Medulla oblongata (tissue), 1 donor: ENCODE measurements around the gene ELF5.

Experiments
- DNase-seq: peaks from one replicate; pipeline ENCODE4 v3.0.0-alpha.2; 2015; ENCODE audit errors: extremely low spot score

ELF5 gene

DNA sequence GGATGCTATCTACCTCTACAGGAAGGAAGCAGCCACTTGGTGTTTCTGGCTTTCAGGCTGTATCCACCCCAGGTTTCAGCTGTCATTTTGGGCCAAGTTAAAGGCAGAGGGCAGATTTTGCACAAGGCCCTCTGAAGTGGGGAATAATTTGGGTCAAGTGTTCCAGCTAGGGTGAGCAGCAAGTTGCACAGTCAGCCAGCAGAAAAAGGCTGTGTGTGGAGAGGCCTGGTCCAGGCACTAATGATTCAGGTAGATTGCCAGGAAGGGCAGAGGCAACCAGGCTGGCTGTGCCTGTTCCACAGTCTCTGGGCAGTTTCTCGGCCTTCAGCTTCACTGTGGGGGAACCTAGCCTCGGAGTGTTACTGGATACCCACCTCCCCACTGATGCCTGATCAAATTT lies 8.6 kb upstream of the ELF5 start:
- DNase-seq = no peak

DNA sequence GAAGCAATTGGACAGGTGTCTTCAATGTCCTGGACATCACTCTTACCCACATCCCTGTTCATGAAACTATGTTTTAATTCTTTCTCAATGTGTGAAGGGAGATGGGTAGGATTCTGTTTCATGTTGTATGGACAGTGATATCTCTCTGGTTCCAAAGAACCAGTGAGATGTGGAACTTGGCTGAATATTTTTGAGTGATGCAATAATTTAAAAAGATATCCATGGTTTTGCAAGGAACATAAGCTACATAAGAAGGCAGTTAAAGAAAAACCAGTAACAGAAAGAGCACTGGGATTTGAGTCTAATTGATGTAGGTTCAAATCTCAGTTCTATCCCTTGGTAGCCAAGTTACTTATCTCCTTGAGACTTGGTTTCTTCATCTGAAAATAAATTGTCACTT lies 7.7 kb upstream of the ELF5 start:
- DNase-seq = no peak

DNA sequence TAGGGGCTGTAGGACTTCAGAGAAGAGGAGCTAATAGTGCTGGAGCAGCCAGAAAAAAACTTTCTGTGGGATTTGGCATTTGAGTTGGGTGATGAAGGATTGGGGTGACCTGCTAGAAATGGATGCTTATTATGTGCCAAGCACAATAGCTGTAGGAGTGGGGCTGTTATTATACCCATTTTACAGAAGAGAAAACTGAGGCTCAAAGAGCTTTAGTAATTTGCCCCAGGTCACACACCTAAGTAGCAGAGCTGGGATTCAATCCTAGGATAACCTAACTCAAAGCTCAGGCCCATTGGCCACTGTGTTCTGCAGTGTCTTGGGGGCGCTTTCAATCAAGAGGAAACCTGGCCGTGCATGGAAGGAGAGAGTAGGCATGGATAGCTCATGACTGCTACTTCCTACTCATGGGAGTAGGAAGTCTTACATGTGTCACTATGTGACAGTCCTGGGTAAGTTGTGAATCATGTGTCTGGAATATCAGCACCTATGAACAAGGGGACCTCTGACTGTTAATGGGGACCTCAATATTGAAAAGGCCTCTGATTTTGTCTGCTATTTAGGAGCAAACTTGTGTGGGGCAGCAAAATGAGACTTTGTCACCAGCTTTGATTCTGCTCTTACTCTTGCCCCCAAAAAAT lies 6.1 kb upstream of the ELF5 start:
- no peak for DNase-seq

DNA sequence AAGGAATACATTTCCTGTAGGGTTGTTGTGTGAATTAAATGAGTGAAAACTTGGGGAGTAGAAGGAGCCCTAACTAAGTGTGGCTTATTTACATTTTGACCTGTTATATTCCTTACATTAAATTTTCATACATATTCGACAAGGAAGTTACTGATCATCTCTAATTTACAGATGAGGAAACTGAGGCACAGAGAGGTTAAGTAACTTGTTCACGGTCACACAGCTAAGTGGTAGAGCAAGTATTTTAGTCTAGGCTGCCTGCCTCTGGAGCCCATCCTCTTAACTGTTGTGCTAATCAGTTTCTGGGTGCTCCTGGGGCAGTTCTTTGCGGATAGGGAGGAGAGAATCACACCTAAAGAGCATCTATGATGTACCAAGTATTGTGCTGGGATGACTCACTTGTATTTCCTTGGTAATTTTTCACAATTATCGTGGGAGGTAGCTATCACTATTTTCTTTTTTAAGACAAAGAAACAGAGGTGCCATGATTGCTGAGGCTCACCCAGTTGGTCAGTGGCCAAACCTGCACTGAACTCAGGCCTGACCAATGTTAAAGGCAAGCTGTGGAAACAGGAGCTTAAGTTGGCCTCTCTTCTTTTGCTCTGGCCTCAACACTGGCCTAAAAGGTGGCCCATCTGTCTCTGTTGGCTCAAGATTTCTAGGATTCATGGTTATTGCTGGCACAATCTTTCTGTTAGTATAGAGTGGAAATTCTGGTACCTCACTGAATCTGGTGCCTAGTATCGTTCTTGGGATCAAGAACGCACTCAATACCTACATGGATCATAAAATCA lies 2.9 kb upstream of the ELF5 start:
- DNase-seq = no peak

DNA sequence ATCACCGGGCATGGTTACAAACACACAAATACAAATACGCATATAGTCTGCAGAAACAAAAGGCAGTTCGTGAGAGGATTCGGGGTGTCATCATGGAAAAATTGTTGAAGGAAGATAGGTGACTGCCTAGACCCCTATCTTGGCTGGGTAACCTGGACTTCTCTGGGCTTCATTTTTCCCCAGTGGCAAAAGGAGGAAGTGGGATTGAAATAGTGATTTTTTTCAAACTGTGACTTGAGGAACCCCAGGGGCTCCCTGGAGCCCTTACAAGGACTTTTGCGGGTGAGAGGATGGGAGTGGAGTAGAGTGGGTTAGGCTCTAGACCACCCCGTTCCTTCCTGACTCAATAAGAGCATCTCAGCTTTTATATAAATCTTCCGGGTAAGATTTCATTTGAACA lies 1.0 kb upstream of the ELF5 start:
- no peak for DNase-seq

DNA sequence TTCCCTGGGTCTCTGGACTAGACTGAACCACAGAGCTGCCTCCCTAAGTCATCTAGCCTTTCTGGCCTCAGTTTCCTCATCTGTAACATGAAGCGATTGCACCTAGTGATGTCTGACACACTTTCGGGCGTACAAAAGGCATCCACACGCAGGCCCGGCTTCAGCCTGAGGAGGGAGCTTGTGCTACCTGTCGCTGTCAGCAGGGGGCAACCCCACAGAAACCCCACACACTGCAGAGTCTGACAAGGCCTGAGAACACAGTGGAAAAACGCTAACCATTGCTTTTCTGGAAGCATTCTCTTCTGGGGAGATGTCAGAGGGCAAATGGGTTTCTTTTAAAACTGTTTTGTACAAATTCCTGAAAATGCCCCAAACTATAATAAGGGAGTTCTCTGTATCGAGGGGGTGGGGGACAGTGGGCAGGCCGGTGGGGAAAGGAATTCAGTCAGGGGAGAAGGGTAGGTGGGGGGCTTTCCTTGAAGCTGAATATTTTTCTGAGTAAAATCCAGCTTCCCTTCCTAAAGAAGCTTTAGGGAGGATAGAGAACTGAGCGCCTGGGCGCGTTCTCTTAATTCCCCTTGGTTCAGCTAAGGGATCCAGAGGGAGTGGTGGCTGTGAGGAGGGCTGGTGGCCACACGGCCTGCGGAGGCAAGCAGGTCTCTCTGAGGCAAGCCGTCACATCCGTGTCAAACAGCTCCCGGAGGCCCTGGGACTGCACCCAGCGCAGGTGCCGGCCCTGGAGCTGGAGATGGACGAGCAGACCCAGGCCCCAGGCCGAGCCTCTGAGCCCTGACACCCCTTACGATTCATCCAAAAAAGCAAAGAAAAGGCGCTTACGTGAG lies 533 bp downstream of the ELF5 start:
- DNase-seq = peak; percentile 74

DNA sequence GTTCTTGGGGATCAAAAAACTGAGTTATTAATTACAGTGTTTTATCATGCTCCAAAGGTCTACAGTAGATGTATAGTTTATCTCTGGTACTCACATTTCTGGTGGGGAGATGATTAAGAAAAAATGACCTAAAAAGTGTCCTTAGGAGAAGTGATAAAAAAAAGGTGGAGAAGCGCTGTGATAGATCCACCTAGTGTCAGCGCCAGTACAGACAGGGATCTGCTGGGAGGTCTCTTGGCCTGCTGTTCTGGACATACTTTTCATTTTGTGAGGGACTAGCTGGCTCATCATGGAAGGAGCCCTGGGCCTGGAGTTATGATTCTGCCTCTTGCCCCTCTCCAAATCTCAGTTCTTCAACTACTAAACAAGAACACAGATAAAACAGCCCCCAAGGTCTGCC lies 2.9 kb downstream of the ELF5 start:
- no peak for DNase-seq

DNA sequence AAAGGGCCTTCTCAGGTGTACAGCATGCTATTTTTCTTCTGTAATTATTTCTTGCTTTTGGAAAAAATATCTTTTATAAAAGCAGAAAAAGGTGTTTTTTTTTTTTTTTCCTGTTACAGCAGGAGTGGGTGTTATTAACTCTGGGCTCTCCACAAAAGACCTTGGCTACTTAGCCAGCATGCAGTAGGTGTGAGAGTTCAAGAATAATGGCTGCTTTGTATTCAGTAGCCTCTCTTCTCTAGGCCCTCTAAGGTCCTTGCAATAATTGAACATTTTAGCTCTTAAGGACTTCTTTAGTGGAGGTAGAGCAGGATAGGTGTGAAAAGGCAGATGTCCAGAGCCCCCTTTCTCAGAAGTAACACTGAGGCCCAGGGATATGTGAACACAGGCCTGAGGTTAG lies 3.4 kb downstream of the ELF5 start:
- no peak for DNase-seq

DNA sequence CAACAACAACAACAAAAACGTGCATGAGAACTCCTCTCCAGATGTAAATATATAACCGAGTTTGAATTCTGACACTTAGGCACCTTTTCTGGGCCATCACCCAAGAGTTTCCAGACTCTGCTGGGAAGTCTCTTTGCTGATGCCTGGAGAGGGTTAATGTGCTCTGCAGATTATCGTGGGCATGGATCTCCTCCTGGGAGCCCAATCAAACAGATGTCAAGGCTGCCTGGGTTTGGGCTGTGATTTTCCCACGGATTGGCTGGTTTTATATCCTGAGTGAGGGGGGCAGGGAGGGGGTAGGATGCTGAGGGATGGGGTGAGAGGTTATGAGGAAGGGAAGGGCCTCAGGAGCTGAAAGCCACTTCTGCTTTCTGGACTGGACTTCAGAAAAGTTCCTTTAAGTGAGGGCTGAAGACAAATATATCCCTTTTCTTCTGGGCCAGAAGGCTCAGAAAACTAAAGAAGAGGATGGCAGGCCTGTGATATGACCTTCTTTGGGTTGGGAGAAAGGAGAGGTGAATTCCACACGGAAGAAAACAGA lies 4.2 kb downstream of the ELF5 start:
- DNase-seq = peak; percentile 28

DNA sequence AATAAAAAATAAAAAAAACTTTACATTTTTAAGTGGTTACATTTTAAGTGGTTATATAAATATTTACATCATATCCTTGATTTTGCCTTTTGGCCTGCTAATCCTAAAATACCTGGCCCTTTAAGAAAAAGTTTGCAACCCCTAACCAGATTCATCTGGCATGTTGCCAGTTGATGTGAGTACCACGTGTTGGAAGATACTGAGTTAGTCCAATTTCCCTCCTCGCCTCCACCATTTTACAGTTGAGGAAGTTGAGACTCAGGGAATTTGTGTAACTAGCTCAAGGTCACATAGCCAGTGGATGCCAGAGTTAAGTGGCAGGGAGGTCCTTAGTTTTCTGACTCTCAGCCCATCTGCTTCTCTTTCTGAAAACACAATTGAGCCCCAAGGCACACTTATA lies 5.1 kb downstream of the ELF5 start:
- DNase-seq = no peak

DNA sequence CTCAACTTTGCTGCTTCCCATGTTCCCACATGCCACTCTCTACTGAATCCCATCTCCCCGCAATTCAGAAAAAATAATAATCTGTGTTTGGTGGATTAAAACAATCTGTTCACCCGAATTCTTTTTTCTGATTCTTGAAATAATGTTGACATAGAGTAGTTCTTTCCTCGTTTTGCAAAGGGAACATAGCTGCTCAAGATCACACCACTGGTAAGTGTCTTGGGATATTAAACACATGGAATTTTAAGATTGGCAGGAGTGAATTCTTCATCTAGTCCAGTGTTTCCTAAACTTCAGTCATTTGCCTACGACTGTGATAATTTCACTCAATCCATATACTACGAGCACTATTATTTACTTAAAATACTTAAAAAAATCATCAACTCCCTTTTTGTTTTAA lies 6.0 kb downstream of the ELF5 start:
- DNase-seq = no peak

DNA sequence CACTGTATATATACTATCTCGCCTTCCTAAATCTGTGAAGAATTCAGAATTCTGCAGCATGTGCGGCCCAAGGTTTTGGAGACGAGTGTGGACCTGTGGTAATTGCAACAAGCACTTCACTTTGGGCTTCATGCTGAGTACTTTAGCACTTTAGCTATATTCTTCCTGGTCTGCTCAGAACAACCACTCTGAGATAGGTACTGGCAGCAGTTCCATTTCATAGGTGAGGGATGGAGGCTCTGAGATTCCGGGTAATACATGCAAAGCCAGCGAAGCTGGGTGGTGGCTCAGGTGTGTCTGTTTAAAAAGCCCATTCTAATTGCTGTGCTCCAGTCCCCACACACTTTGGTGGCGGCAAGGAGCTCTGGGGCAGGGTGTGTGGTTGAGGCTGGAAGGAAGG lies 6.4 kb downstream of the ELF5 start:
- no peak for DNase-seq

DNA sequence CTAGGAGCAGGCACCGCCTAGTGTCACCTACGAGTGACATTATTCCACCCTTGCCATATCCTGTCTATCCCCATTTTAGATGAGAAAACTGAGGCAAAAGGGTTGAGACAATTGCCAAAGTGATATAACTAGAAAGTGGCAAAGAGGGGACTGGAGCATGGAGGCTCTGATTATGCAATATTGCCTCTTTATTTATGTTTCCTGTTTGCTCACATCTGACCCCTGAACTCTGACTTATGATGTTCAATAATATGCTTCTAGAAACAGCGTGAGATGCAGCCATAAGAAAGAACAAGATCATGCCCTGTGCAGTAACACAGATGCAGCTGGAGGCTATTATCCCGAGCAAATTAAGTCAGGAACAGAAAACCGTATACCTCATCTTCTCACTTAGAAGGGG lies 7.7 kb downstream of the ELF5 start:
- no peak for DNase-seq

DNA sequence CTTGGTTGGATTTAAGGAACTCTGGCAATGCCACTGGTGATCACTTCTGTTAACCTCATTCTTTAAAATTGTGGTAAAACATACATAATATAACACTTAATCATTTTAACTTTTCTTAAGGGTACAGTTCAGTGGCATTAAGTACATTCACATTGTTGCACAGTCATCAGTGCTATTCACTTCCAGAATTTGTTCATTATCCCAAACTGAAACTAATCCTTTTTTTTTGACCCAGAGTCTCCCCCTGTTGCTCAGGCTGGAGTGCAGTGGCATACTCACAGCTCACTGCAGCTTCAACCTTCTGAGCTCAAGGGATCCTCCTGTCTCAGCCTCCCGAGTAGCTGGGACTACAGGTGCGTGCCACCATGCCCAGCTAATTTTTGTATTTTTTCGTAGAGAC lies 10.6 kb downstream of the ELF5 start:
- no peak for DNase-seq

DNA sequence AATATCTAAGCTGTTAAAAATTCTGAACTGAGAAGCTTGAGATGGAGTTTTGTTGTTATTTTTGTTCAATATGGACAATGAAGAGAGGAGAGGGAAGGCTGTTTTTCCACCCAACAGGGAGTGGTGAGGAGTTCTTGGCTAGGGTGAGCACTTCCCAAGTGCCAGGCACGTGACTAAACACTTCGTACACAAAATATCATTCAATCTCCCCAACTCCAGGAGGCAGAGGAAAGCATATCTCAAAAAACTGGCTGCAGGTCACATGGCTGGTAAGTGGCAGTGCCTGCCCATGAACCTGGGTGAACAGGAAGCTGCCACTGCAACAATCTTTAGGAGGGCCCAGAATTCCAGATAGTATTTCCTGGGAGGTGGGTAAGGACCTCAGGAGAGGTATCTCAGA lies 11.6 kb downstream of the ELF5 start:
- no peak for DNase-seq

DNA sequence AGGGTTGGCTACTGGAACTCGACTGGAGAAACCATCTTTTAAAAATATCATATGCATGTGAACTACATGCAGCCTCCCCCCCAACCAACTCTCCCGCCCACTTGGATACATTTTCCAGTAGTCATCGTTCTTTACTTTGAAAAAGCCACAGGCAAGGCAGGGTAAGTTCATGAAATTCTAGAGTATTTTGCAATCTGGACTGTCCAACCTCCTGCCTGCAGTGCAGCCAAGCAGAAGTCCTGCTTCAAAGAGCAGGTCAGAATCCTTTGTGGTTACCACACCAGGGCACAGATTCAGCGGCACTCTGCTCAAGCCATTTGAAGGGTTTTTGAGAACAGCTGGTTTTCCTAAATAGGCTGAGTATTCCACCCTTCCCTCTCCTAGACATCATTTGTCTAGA lies 12.1 kb downstream of the ELF5 start:
- DNase-seq = peak; percentile 17

DNA sequence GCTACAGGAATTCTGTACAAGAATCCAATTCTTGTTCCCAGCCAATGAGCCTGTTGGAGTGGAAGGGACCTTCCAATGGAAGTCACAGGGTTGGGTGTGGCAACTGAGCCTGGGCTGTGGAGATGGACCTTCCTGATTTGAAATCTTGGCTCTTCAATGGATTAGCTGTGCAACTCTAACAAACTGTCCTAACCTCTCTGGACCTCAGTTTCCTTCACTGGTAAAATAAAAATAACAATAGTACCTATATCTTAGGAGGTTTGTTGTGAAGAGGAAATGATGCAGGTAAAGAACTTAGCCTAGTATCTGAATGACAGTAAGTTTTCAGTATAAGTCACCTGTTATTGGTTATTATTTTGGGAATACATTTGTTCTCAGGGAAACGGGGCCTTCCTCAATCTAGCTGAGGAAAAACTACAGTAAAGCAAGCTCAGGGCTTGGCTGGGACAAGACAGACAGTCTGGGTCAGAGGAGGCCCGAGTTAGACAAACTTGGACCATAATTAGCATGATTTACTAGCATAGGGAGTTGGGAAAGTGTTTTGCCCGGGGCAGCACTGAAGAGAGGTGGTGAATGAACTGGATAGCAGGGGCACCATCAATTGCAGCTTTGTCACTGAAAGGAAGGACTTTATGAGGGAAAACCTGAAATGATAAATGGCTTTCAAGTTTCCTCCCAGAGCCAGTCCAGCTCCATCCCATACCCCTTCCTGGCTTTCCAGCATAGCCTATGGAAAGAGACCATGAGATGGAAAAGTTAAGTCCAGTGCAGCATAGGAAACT lies 13.7 kb downstream of the ELF5 start:
- no peak for DNase-seq

DNA sequence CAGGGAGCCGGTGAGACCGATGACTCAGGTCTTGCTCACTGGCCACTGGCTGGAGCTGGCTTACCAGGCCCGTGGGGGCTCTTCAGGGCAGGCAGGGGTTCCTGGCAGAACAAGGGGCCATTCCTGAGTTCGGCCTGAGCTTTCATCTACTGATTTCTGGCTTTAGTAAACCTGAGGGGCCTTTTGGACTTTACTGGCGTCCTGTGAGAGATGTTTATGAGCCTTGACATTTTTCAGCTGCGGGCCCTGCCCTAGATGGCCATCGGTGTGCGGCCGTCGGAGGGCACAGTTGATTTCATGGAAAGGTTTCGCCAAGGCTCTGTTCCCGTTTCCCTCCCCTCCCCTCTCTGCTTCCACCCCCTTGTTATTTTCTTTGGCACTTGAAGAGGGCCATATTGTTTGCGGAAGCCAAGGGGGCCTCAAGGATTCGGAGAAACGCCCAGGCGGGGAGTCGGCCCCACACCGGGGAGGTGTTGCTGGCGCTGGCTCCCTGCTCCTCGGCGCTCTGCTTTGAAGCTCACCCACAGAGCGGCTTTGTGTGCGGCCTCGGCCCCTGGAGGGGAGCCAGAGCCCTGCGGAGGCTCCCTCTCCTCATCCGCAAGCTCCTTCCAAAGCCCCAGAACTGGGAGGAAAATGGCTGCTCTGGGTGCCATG lies 17.7 kb downstream of the ELF5 start:
- no peak for DNase-seq

DNA sequence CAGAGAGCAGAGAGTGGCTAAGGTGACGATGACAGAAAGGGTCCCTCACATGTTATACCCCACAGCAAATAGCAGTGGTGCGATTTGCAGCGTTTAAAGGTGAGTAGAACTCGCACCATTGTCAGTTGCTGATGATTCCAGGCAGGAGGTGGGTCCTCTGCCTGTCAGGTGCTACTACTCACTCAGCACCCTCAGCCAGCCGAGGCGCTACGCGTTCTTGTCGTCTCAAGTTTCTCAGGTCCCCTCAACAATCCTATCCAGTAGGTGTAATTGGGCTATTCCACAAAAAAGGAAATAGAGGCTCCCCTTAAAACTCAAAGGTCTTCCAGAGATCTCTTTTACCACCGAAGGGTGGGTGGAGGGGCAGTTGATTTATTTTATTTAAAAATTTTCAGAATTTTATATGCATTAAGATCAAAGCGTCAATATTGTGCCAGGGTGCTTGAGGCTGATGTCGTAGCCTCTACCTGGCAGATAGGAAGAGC lies 18.3 kb downstream of the ELF5 start:
- DNase-seq = no peak

DNA sequence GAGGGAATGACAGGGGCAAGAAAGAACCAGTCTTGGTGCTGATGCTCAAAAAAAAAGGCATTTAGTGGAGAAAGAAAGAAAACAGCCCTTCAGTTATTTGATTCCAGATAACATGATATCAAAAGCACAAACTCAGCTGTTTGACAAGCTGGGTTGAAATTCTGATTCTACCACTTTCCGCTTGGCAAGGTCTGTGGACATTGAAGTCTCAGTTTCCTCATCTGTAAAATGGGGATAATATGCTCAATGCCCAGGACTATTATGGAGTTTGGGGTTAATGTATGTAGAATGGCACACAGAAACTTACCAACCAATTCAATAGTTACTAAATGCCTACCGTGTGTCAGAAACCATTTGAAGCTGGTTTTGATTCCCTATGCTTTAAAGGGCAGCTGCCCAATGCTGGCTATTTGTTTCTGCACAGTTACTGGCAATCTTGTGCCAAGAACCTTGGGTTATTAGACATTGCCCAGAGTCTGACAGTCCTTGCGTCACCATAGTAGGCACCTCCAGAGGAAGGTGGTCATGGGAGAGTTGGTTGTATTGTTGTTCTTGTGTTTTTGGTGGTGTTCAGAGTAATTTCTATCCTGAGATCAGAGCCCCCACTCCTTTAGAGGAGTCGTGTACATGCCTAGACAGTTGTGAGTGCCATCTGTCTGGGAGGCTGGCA lies 19.5 kb downstream of the ELF5 start:
- no peak for DNase-seq
